CD4-positive, alpha-beta T cell (primary cell): ENCODE measurements around the gene COA8. TPM values are rescaled to one million over a fixed set of nuclear protein-coding genes. Genes with fewer than 3 reads are reported as not detected.

Experiments used
- ATAC-seq: fragments of 200-7000 bp; cut with Tn5 transposase; one replicate; pipeline ENCODE4 v1.10.0; 2022; ENCODE audit warnings: mild to moderate bottlenecking; ENCODE audit not compliant: poor library complexity
- CTCF ChIA-PET: fragments of 350-600 bp; sonication (Branson Sonifier 250); formaldehyde crosslinking; loops from one replicate; lab custom pipeline; 2021; ENCODE audit warnings: antibody characterized with exemption, inconsistent platforms; lab: Charles Lee
- POLR2A ChIA-PET: fragments of 350-600 bp; sonication (Branson Sonifier 250); formaldehyde crosslinking; loops from one replicate; lab custom pipeline; 2021; ENCODE audit warnings: antibody characterized with exemption, inconsistent platforms; lab: Charles Lee
- DNase-seq, 14 experiments: peaks; one replicate each; pipeline ENCODE4 v3.0.0-alpha.2; 2013 to 2020; ENCODE audit warnings: mixed read lengths in 2 of 14
- H3K27ac ChIP-seq, 2 donors: one replicate each; pipeline versions ENCODE4 v1.5.1 to v1.7.0; 2013; ENCODE audit warnings: low read length in 2 of 2, low read depth in 1 of 2, mild to moderate bottlenecking in 1 of 2
- H3K27me3 ChIP-seq, 2 experiments: 1 replicate in 1 of 2; 2 replicates in 1 of 2; pipeline versions ENCODE4 v1.6.1 to v1.7.0; 2013; ENCODE audit warnings: low read length in 2 of 2, control low read depth in 1 of 2, mild to moderate bottlenecking in 1 of 2, moderate library complexity in 1 of 2; ENCODE audit not compliant: insufficient read depth in 2 of 2, control insufficient read depth in 1 of 2
- H3K36me3 ChIP-seq: one replicate; pipeline ENCODE4 v1.6.1; 2013; ENCODE audit warnings: low read length, control low read depth; ENCODE audit not compliant: insufficient read depth
- H3K4me1 ChIP-seq: one replicate; pipeline ENCODE4 v1.6.1; 2013; ENCODE audit warnings: low read length, control low read depth; ENCODE audit not compliant: insufficient read depth
- H3K4me3 ChIP-seq: one replicate; pipeline ENCODE4 v1.5.1; 2013; ENCODE audit warnings: mild to moderate bottlenecking, low read length, moderate library complexity
- H3K9me3 ChIP-seq, 2 experiments: 1 replicate in 1 of 2; 2 replicates in 1 of 2; pipeline versions ENCODE4 v1.6.1 to v1.7.0; 2013; ENCODE audit warnings: low read length in 2 of 2, mild to moderate bottlenecking in 2 of 2, control low read depth in 1 of 2, moderate library complexity in 1 of 2; ENCODE audit not compliant: control insufficient read depth in 1 of 2, insufficient read depth in 1 of 2
- H3K27ac Mint-ChIP-seq: one replicate; pipeline ENCODE4 v1.8.0; 2020; ENCODE audit warnings: mixed read lengths
- H3K27me3 Mint-ChIP-seq: one replicate; pipeline ENCODE4 v1.8.0; 2021; ENCODE audit warnings: mixed read lengths
- H3K36me3 Mint-ChIP-seq: one replicate; pipeline ENCODE4 v1.8.0; 2021; ENCODE audit warnings: low read depth, mixed read lengths
- H3K4me1 Mint-ChIP-seq: one replicate; pipeline ENCODE4 v1.8.0; 2021; ENCODE audit warnings: low read depth, mixed read lengths
- H3K4me3 Mint-ChIP-seq: one replicate; pipeline ENCODE4 v1.8.0; 2020; ENCODE audit warnings: mild to moderate bottlenecking, mixed read lengths
- H3K9me3 Mint-ChIP-seq: one replicate; pipeline ENCODE4 v1.8.0; 2020; ENCODE audit warnings: mixed read lengths
- intact Hi-C, 2 experiments: fragments of 100-400 bp; cut with DNase I in 1 of 2; cut with micrococcal nuclease in 1 of 2; formaldehyde crosslinking; loops; one replicate each; pipeline versions ENCODE4 v1.15.1 to v1.9.0; 2023 to 2025; cut with DNase I, micrococcal nuclease
- total RNA-seq, 174 experiments: library from RNA in 2 of 174; stranded (reverse) in 2 of 174; gene quantifications; one replicate each; pipeline ENCODE4 v1.2.3 and lab custom pipeline; 2021 to 2026
- TF ChIP-seq, protein P1 (sequence below): fragments of 200-600 bp; IDR thresholded peaks from one replicate; pipeline ENCODE4 v1.8.0; 2022; ENCODE audit warnings: antibody characterized with exemption, mild to moderate bottlenecking

COA8 gene
- total RNA-seq, 2 experiments from 2014 or later: 9.1 to 10.7 TPM

DNA sequence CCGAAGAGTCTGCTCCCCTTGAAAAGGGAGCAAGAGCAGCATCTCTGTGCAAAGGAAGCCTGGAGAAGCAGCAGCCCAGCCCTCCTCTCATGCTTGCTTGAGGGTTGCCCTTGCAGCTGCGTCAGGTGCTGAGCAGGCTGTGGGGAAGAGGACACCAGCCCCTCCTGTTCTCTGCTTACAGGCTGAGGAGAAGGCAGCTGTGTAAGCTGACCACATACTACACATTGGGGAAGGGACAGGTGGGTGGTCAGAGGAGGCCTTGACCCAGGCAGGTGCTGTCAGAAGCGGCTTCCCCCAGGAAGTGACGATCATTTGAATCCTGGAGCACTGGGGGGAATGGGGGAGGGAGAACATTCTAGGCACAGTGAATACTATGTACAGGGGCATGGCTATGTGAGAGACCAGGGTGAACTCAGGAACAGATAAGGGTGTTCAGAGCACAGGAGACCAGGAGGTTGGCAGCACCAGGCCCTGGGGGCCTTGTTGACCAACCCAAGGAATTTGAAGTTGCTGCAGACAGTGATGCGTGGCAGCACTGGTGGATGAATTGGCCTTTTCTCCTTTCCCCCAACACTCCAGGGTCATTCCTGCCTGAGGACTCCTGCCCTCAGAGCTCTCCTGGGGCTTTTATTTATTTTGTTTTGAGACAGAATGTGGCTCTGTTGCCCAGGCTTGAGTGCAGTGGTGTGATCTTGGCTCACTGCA lies 63.5 kb downstream of the COA8 start:
- peak overlapping the region; percentile 91 for H3K27ac Mint-ChIP-seq
- intact Hi-C loops: loop anchor here (5.0 to 10.0 kb wide), 3 partner anchors 49 to 221 kb away; partner anchors contain the start of genes PPP1R13B (in 1 of the 2) and TRMT61A (in 1 of the 2)
- no peaks in the 10 kb centered on the region for H3K36me3 Mint-ChIP-seq
- no peaks in the 10 kb centered on the region for H3K27me3 Mint-ChIP-seq
- CTCF ChIA-PET: interaction anchor here (0.7 kb wide), 1 partner anchor 19 kb away, joined by 3 read pairs; no protein-coding TSS in a partner anchor
- no peaks in the 10 kb centered on the region for H3K36me3 ChIP-seq
- peaks cover 47% of the 10 kb centered on the region for H3K4me1 ChIP-seq
- TF ChIP-seq, protein P1, sequence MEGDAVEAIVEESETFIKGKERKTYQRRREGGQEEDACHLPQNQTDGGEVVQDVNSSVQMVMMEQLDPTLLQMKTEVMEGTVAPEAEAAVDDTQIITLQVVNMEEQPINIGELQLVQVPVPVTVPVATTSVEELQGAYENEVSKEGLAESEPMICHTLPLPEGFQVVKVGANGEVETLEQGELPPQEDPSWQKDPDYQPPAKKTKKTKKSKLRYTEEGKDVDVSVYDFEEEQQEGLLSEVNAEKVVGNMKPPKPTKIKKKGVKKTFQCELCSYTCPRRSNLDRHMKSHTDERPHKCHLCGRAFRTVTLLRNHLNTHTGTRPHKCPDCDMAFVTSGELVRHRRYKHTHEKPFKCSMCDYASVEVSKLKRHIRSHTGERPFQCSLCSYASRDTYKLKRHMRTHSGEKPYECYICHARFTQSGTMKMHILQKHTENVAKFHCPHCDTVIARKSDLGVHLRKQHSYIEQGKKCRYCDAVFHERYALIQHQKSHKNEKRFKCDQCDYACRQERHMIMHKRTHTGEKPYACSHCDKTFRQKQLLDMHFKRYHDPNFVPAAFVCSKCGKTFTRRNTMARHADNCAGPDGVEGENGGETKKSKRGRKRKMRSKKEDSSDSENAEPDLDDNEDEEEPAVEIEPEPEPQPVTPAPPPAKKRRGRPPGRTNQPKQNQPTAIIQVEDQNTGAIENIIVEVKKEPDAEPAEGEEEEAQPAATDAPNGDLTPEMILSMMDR: no peak
- ATAC-seq (no peak), DNase-seq (peak in 2 of 14 experiments; percentile 29 to 32)
- peak overlapping the region; percentile 77 for H3K4me3 Mint-ChIP-seq
- H3K9me3 ChIP-seq: no peaks in the 10 kb centered on the region
- POLR2A ChIA-PET: interaction anchor here (2.5 kb wide), 1 partner anchor 19 kb away, joined by 8 read pairs; no protein-coding TSS in a partner anchor
- no peaks in the 10 kb centered on the region for H3K27me3 ChIP-seq
- no peak overlapping the region for H3K27ac ChIP-seq
- no peaks in the 10 kb centered on the region for H3K9me3 Mint-ChIP-seq
- H3K4me1 Mint-ChIP-seq: peaks cover 31% of the 10 kb centered on the region
- H3K4me3 ChIP-seq: no peak overlapping the region

DNA sequence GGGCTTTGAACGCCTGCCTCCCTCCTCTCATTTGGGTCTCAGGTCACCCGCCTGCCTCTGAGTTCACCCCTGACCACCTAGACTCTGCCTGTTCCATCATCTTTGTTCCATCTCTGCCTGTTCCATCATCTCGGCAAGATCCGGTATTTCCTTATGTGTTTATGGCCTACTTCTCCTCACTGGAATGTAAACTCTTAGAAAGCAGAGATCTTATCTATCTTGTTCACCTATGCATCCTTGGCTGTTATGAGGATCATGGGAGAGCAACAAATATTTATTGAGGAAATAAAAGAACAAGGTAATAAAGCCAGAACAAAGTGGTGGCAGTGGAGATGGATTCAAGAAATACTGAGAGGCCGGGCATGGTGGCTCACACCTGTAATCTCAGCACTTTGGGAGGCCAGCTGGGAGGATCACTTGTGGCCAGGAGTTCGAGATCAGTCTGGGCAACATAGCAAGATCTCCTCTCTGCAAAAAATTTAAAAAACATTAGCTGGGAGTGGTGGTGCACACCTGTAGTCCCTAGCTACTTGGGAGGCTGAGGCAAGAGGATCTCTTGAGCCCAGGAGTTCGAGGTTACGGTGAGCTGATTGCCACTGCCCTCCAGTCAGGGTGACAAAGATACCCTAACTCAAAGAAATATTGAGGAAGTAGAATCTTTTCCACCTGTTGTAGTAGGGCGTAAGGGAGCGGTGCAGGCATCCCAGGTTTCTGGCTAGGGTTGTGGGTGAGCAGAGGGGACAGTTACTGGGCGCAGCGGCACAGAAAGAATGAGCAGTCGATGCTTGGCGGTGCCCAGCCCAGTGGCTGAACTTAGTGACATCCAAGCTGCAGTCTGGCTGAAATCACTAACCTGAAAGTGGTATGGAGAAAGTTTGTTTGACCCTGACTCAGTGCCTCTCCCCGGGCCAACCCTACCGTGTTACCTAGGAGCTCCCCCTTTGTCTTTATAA lies 64.6 kb downstream of the COA8 start:
- no peak for DNase-seq
- peak overlapping the region; percentile 91 for H3K27ac Mint-ChIP-seq
- no peaks in the 10 kb centered on the region for H3K9me3 Mint-ChIP-seq
- H3K27me3 ChIP-seq: no peaks in the 10 kb centered on the region
- no peaks in the 10 kb centered on the region for H3K36me3 Mint-ChIP-seq
- POLR2A ChIA-PET: interaction anchor here (1.3 kb wide), 1 partner anchor 88 kb away, joined by 3 read pairs; the partner anchor contains the start of genes XRCC3 and ZFYVE21
- intact Hi-C loops: loop anchor here (2.0 to 10.0 kb wide), 4 partner anchors 47 to 220 kb away; partner anchors contain the start of genes PPP1R13B (in 1 of the 2), TRMT61A (in 1 of the 2), XRCC3 (in 1 of the 2) and ZFYVE21 (in 1 of the 2)
- H3K4me1 Mint-ChIP-seq: peaks cover 36% of the 10 kb centered on the region
- no peaks in the 10 kb centered on the region for H3K27me3 Mint-ChIP-seq
- TF ChIP-seq, protein P1: no peak
- no peaks in the 10 kb centered on the region for H3K9me3 ChIP-seq
- no peak overlapping the region for H3K4me3 ChIP-seq
- H3K4me3 Mint-ChIP-seq: peak overlapping the region; percentile 76
- peaks cover 57% of the 10 kb centered on the region for H3K4me1 ChIP-seq
- H3K27ac ChIP-seq: no peak overlapping the region
- ATAC-seq: no peak
- CTCF ChIA-PET: no interaction called here
- H3K36me3 ChIP-seq: no peaks in the 10 kb centered on the region

DNA sequence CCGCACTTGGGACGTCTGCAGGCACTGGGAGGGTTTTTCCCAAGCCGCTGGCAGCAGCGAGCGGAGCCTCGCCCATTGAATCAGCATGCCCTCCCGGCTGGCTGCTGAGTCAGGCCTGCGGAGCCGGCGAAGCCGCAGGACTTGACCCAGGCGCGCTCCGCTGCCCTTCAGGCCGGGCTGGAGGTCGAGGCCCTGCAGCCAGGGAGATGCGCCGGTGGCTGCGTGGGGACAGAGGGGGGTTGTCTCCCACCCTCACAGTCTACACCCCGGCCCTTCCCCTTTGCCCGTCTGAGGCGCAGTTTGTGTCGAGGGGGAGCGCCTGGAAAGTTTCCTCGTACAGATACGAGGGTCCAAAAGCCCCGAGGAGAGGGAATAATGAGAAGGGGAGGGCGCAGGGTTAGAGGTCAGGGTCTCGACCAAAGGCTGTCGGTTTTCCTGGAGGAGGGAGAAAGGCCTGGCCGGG lies 65.5 kb downstream of the COA8 start:
- CTCF ChIA-PET: no interaction called here
- Mint-ChIP-seq H3K4me1 (peaks cover 44% of the 10 kb centered on the region), H3K27me3 (no peaks in the 10 kb centered on the region), H3K4me3 (peak overlapping the region; percentile 87), H3K36me3 (peaks cover 5% of the 10 kb centered on the region), H3K27ac (peak overlapping the region; percentile 91), H3K9me3 (no peaks in the 10 kb centered on the region)
- Histone ChIP-seq H3K4me3 (peak overlapping the region; percentile 76), H3K4me1 (peaks cover 64% of the 10 kb centered on the region), H3K27ac (peak overlapping the region; percentile 66 to 79), H3K27me3 (no peaks in the 10 kb centered on the region), H3K9me3 (no peaks in the 10 kb centered on the region), H3K36me3 (peaks cover 3% of the 10 kb centered on the region)
- TF ChIP-seq, protein P1: no peak
- ATAC-seq: no peak
- POLR2A ChIA-PET: interaction anchor here (1.0 to 1.6 kb wide), 4 partner anchors 21 to 282 kb away, joined by 3 to 10 read pairs (median 6); partner anchors contain the start of genes BAG5, COA8, XRCC3 and ZFYVE21
- DNase-seq: peak in 3 of 14 experiments; percentile 6 to 74 (median 66)
- intact Hi-C loops: loop anchor here (2.0 to 10.0 kb wide), 4 partner anchors 47 to 219 kb away; partner anchors contain the start of genes PPP1R13B (in 1 of the 2), TRMT61A (in 1 of the 2), XRCC3 (in 1 of the 2) and ZFYVE21 (in 1 of the 2)
